HG02588 (cell line): Measurements from ENCODE around the gene KIF26B.
"Not testable (repeated sequence)": the region's sequence is repeated elsewhere in the genome, so short reads cannot be mapped to it uniquely, and the experiment has no call there.

Experiments used
- ATAC-seq: cut with Tn5 transposase; IDR thresholded peaks from one replicate; pipeline ENCODE4 v1.9.1; 2021; ENCODE audit warnings: mild to moderate bottlenecking, moderate library complexity; ENCODE audit not compliant: unreplicated experiment

The KIF26B gene

GRCh38 chr1:245154429-245155271 lies at the start of gene KIF26B:
Gene KIF26B, plus strand, starts transcription at chr1:245154985. Its CDS starts 440 bp downstream, at chr1:245155425.
- ATAC-seq = no peak

DNA sequence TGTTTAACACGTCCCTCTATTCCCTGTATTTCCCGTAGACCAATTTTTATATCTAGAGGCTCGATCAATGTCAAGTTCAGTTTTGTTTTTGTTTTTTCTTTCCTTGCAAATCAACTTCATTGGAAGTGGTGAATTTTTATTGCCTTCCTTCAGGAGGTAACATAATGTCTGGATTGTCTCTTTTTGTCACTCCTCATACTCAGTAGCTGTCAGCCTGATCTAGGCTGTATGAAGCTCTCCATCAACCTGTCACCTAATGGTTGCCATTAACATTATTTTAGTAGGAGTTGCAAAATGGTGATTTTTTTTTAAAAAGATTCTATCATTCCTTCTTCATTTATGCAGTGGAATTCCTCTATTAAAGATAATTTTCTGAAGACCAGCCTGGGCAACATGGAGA lies 49.7 kb upstream of the KIF26B start:
- ATAC-seq = no peak

GRCh38 chr1:245105815-245106410 lies 48.9 kb upstream of the KIF26B start:
- no peak for ATAC-seq

DNA sequence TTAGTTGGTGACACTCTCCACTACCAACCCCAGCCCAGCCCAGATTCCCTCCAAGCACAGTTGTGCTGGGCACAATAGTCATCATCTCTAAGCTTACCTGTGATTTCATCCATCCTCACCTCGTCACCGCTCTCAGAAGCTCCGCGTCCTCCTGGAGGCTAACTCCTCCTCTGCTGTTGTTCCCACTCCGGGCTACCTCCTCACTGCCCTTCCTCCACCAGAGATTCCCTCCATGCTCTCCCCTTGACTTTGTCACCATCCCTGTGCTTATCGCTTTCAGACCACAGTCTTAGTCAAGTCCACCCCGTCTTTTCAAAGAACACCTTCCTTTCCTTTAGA lies 47.0 kb upstream of the KIF26B start:
- ATAC-seq = no peak

- no peak for ATAC-seq
Observed at GRCh38 chr1:245108246-245108645, 46.5 kb upstream of the KIF26B start.

- no peak for ATAC-seq
Observed at GRCh38 chr1:245108909-245109308, 45.9 kb upstream of the KIF26B start.

DNA sequence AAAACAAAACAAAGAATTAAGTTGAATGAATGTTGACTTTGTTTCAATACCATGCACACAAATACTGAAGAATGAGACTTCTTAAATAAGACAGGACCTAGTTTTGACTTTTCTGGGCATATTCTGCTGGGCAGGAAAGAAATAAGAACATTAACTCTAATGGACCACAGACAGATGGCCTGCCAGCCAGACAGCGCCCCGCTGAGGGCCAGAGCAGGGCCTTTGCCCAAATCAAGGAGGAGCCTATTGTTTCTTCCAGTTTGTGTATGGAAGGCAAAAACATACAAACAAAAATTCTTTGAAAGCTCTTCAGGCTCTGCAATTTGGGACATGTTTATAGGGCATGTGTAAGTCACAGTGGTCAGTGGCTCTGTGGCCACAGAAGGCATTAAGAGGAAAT lies 44.4 kb upstream of the KIF26B start:
- no peak for ATAC-seq

DNA sequence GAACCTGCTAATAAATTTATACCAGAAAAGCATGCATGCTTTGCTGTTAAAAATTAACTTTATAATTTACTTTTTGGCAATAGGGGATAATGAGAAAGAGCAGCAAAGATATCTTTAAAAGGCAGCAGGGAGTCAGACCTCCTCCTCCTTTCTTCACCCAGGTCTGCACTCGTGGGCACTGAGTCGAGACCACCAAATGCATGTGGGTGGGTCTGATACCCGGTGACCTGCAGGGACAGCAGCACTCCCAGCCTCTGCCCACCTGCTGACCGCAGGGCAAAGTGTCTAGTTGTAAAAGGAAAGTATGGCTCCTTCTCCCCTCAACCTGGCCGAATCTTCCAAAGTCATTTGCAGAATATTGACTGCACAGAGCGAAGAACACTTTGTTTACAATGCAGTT lies 43.7 kb upstream of the KIF26B start:
- ATAC-seq = no peak

GRCh38 chr1:245113649-245114048 lies 41.1 kb upstream of the KIF26B start:
- ATAC-seq = no peak

GRCh38 chr1:245116131-245116530 lies 38.7 kb upstream of the KIF26B start:
- ATAC-seq = no peak

GRCh38 chr1:245116751-245117150 lies 38.0 kb upstream of the KIF26B start:
- no peak for ATAC-seq

GRCh38 chr1:245118066-245118465 lies 36.7 kb upstream of the KIF26B start:
- ATAC-seq = no peak

DNA sequence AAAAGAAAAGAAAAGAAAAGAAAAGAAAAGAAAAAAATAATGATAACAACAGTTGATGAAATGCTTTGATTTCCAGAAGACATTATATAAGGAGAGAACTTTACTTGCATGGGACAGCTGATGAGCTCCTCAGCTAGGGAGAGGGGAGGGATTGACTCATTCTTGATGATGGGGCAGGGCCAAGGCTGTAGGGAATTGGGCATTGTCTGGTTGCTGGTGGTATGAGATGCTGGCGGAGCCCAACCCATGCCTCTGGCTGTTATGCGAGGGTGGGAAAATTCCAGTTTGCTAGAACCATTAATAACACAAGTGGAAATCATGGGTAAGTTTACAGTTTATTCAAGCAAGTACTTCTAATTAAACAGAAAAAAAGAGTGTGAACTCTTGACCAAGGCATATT lies 36.0 kb upstream of the KIF26B start:
- ATAC-seq = no peak

DNA sequence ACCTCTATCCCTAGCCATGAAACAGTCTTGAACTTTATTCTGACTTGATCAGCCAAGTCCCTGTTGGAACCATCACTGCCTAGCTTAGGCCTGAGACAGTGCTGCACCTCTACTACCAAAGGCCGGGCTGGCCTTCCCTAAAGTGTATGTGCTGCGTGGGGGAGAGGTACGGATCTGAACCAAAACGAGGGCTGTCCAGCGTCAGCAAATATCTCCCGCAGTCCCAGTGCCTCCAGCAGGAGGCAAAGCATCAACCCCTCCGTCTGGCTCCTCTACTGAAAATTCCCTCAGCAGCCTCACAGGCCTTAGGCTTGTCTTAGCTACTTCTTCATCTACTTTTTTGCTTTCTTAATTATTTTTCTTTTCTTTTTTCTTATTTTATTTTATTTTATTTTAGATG lies 33.3 kb upstream of the KIF26B start:
- ATAC-seq = no peak

GRCh38 chr1:245124241-245124640 lies 30.5 kb upstream of the KIF26B start:
- no peak for ATAC-seq

DNA sequence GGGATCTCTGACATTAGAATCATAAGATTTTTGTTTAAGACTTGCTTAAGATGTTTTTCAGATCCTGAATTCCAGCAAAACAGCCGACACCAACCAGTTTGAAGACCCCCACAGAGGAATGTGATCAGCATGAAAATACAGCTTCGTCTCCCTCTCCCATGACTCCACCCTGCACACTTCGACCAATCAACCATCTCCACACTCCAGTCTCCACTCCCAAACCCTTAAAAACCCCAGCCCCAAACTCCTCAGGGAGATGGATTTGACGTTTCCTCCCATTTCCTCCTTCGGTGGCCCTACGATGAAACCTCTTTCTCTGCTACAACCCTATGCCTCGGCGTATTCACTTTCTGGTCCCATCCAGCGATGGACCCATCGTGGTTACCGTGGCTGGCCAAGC lies 30.1 kb upstream of the KIF26B start:
- no peak for ATAC-seq

- no peak for ATAC-seq
Observed at GRCh38 chr1:245126530-245126929, 28.3 kb upstream of the KIF26B start.

DNA sequence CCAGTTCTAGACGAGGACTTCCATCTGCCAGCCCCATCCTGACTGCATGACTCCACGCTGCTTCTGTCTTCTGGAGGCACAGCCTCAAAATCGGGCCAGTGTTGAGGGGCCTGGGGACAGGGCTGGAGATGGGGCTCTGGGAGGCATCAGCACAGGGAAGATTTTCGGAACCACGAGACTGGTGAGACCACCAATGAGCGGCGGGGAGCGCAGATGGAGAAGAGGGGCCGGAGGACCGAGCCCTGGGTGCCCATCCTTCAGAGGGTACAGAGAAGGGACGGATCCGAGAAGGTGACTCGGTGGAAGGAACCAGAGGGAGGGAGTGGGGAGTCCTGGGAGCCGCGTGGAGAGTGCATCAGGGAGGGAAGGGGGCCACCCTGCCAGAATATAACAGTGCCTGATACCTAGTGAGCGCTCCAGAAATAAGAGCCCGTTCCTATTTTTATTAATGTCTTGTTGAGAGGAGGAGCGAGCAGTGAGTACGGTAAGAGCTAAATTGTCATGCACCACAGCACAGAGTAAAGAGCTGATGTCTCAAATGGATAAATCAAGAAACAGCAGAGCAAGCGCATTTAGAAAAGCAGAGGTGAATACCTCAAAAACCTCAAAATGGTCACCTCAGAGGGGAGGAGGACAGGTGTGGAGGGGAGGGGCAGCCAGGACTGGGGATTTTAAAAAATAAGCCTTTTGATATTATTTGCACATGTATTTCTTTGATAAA lies 26.2 kb upstream of the KIF26B start:
- ATAC-seq = no peak

DNA sequence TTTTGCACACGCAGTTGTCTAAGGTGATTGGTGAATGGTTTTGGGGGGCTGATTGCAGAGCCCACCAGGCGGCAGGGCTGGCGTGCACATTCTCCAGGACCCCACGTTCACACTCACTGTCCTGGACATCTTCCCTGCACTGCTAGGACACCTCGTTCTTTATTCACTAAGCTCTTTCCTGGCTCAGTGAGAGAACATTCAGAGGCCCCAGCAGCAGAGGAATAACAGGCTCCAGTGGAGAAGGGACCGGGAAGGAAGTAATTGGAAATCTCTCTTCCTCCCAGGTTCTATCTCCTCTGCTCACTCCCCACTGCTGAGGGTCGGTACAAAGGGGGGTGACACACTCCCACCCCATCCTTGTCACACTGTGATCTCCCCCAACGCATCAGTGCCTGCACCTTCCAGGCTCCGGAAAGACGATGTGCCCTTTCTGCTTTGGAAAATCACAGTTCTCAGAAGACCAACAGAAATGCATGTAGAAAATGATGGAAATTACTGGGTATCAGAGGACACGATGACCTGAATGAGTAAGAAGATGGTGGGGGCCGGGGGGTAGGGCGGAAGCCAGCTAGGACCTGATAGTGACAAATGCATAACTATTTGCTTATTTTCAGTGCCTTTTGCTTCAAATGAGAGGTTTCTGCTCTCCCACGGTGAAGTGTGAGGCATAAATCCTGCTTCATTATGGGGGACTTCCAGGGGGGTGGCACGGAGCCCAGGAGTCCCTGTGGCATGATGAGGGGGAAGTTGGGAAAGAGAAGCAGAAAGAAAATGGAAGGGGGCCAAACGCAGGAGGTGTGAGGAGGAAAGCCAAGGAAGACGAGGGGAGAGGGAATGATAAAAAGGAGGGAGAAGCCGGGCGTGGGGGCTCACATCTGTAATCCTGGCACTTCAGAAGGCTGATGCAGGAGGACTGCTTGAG lies 25.2 kb upstream of the KIF26B start:
- no peak for ATAC-seq

DNA sequence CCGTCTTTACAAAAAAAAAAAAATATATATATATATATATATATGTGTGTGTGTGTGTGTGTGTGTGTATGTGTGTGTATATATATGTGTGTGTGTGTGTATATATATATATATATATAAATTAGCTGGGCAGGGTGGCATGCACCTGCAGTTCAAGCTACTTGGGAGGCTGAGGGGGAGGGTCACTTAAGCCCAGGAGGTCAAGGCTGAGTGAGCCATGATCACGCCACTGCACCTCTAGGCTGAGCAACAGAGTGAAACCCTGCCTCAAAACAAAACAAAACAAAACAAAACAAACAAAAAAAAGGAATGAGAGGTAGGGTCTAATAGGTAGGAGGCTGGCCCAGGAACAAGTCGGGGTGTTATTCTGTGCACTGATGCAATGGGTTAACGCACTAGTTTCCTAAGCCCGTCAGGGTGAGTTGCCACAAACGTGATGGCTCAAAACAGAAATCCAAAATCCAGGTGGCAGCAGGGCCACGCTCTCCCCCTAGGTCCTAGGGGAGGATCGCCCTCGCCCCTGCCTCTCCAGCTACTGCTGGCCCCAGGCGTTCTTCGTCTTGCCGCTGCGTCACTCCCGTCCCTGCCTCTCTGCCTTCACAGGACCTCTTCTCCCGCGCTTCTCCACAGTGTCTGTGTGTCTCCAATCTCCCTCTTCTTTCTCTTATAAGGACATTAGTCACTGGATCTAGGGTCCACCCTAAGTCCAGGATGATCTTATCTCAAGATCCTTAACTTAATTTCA lies 24.3 kb upstream of the KIF26B start:
- not testable (repeated sequence) for ATAC-seq
